T-helper 2 cell treated with Interferon-gamma antibody and Interleukin-4, amounts not matched to agents 100 ng/mL and 5 ng/mL, for 36 hours (primary cell): ENCODE measurements around the gene DGKZ. TPM values are rescaled to one million over a fixed set of nuclear protein-coding genes. Genes with fewer than 3 reads are reported as not detected.

Source experiments
- intact Hi-C: fragments of 100-400 bp; cut with micrococcal nuclease; formaldehyde crosslinking; loops from one replicate; pipeline ENCODE4 v1.15.1; 2023
- total RNA-seq: library from RNA; stranded (reverse); gene quantifications from 2 replicates; pipeline ENCODE4 v1.2.3, GENCODE V29; 2022

Gene DGKZ
- total RNA-seq, 1 donor from 2014 or later = 152 TPM

DNA sequence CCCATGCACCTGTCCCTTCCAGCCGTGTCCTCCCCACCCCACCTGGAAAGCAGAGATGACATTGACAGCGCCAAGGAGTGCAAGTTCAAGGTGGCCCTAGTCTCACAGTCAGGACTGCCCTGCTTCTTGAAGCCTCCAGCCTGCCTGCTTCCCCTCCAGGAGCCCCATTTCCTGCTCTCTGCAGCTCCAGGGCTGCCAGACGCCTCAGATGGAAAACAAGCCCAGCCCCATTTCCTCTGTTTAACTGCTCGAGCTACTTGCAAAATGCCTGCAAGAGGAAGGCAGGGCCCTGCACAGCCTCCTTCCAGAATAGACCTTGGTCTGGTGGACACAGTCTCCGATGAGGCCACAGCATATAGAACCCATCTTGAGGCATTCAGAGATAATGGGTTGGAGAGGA lies 5.0 kb upstream of the DGKZ start:
- intact Hi-C loops = no loop called here

DNA sequence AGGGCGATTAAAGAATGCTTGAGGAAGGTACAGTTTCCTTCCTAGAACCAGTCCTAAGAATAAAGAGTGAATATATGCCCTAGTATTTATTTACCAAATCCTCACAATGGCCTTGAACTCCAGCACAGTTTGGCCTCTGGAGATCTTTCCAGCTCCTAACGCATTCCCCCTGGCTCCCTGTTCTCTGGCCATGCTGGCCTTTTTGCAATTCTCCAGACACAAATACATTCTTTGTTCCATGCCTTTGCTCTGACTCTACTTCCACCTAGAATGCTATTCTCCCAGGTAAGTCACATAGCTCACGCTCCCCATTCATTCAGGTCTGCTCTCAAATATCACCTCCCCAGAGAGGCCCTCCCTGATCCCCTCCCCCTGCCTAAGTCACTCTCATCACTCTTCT lies 3.7 kb upstream of the DGKZ start:
- intact Hi-C loops = no loop called here

DNA sequence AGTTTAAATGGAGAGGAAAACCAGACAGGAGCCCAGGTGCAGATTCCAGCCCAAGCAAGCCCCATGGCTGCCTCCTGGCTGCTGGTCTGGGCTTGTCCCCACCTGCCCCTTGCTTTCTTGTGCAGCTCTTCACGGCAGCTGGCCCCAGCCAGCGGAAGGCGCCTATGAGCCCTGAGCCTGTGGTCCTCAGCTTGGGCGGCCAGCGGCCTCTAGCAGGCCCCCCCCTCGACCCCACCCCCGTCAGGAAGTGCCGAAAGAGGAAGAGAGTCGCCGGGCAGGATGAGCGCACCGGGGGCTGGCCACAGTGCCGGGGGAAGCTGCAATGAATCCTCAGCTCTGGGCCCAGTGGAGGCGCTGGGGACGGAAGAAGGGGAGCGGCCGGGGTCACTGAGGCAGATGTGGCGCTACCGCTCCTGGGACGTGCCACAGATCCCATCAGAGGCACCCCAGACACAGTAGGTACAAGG lies 2.1 kb upstream of the DGKZ start:
- intact Hi-C loops = loop anchor here (5.0 kb wide), 1 partner anchor 357 kb away; the partner anchor contains the start of genes ARHGAP1 and ZNF408

- intact Hi-C loops = loop anchor here (1.0 to 5.0 kb wide), 6 partner anchors 15 to 427 kb away; partner anchors contain the start of genes ARHGAP1 and ZNF408
These were observed 1.3 kb upstream of the DGKZ start for GRCh38 chr11:46345881-46346484.

DNA sequence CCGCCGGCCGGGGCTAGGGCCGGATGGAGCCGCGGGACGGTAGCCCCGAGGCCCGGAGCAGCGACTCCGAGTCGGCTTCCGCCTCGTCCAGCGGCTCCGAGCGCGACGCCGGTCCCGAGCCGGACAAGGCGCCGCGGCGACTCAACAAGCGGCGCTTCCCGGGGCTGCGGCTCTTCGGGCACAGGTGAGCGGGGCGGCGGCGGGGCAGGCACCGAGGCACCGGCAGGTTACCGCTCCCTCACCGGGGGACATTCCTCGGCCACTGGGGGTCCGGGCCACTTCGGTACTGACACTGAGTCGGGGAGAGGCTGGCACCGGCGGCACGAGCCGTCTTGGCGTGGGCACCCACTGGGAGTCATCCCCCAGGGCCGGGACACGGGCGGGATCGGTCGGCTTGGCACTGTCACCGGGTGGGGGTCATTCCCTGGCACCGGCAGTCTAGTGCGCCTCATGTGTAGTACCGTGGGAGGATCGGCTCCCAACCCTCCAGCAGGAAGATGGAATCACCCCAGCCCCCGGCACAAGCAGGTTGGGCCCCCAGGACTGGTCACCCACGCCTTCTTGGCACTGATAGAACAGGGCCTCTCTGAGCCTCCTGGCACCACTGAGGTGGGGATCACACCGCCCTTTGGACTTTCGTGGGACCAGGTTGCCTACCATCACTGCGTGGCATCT lies 511 bp downstream of the DGKZ start:
- intact Hi-C loops = loop anchor here (2.0 to 5.0 kb wide), 6 partner anchors 13 to 429 kb away; partner anchors contain the start of genes ARHGAP1, PHF21A and ZNF408

- intact Hi-C loops = loop anchor here (2.0 to 5.0 kb wide), 2 partner anchors 228 to 354 kb away; partner anchors contain the start of genes ARHGAP1, PHF21A and ZNF408
These were observed 1.5 kb downstream of the DGKZ start for GRCh38 chr11:46348566-46349401.

- intact Hi-C loops = no loop called here
These were observed 3.4 kb downstream of the DGKZ start for GRCh38 chr11:46350695-46351094.

DNA sequence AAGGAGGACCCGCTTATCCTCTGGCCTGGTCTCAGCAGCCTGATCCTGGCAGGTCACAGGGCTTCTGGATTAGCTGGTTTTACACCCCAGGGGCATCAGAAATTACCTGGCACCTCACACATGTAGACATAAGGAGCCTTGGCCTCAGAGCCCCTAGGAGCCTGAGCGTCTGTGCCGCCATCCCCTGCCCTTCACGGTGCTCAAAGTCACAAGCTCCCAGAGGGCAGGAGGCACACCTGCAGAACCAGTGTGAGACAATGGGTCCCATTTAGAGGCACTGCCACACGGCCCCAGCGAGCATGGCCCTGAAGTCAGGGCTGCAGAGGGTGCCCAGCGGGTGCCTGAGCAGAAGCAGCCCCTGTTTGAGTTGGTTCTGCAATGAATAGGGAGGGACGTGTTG lies 3.9 kb downstream of the DGKZ start:
- intact Hi-C loops = no loop called here

DNA sequence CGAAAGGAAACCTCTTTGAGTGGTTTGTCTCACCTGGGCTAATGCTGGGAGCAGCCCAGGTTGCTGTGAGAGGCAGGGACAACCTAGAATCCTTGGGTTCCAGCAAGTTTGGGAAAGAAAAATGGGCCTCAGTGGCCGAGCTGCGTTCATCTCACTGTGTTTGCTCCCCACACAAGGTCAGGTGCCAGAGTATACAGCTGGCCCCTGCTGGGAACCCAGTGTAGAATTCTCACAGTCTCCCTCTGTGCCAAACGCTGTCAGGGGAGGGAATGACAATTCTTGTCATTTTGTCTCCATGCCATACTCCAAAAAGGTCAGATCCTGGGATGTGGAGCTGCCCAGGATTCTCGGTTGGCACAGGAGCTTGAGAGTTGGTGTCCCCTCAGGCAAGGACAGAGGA lies 4.3 kb downstream of the DGKZ start:
- intact Hi-C loops = loop anchor here (1.0 kb wide), 2 partner anchors 10 to 16 kb away; no protein-coding TSS in a partner anchor

GRCh38 chr11:46352063-46352841 lies 5.0 kb downstream of the DGKZ start:
- intact Hi-C loops = loop anchor here (1.0 kb wide), 2 partner anchors 9 to 15 kb away; no protein-coding TSS in a partner anchor

DNA sequence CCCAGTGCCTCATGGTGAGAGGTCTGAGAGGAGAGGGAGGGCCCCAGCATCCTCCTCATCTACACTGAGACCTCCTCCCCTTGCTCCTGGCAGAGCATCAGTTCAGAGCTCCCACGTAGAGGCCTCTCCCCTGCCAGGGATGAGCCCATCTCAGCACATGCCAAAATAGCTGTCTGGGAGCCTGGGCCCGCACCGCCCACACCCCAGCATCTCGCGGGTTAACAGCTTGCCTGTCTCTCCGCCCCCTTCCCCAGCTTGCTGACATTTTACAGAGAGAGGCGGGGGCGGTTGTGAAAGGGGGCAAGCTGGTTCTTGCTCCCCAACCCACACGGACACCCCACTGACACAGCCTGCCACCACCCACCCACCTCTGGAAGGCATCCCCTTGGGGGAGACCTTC lies 6.4 kb downstream of the DGKZ start:
- intact Hi-C loops = no loop called here

GRCh38 chr11:46356924-46357482 lies 9.7 kb downstream of the DGKZ start:
- intact Hi-C loops = no loop called here

GRCh38 chr11:46357483-46357936 lies 10.2 kb downstream of the DGKZ start:
- intact Hi-C loops = no loop called here

- intact Hi-C loops = loop anchor here (2.0 kb wide), 1 partner anchor 13 kb away; the partner anchor contains the start of gene DGKZ
These were observed 12.7 kb downstream of the DGKZ start for GRCh38 chr11:46359953-46360352.

DNA sequence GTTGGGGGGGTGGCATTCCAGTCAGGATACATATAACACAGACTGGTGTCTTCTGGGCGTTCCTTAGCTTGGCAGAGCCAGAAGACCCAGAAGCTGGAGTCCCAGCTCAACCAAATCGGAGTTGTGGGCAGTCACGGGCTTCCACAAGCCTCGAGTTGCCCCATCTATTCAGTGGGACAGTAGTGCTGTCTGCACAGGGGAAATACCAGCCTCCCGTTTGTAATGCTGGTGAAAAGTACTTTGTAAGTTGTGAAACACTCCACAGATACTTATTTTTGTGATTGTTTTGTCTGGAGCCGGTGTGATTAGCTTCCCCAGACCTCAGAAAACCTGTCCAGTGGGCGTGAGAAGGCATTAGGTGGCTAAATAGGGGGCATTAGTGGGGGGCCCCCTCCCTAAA lies 13.6 kb downstream of the DGKZ start:
- intact Hi-C loops = loop anchor here (1.0 to 2.0 kb wide), 2 partner anchors 9 to 14 kb away; partner anchors contain the start of gene DGKZ

DNA sequence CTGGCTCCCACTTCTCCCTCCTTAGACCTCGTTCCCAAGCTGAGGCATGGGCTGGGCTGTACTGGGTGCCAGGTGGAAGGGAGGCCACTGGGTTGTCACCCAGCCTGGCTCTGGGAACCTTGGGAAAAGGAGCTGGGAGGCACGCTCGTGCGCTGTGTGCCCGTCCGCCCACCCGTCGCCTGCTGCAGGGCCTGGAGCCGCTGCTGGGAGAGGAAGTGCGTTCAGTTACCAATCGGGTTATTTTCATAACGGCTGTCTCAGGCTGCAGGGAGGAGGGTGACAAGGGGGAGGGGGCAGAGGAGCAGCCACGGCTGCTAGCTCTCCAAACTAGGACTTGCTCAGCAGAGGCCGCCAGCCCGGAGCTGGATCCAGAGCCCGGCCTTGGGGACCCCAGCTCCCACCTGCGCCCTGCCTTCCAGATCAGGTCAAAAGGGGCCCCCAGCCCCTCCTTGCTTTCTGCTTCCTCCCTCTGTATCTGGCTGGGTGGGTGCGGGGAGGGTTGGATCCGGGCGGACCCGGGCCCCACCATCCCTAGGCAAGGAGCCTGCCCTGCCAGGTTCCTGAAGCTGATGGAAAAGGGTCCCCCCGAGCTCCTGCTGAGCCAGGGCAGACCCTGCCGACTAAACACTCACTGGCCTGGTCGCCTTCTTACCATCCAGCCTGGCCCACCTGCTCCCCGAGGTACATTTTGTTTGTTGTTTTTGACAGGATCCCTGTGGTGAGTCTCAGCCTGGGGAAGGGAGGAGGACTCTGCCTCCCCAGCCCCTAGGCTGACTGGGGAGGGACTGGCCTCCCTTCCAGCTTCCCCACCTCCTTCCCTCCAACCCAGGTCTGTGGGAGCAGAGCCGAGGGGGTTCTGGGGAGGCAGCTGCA lies 14.3 kb downstream of the DGKZ start:
- intact Hi-C loops = loop anchor here (1.0 to 2.0 kb wide), 2 partner anchors 9 to 15 kb away; partner anchors contain the start of gene DGKZ

DNA sequence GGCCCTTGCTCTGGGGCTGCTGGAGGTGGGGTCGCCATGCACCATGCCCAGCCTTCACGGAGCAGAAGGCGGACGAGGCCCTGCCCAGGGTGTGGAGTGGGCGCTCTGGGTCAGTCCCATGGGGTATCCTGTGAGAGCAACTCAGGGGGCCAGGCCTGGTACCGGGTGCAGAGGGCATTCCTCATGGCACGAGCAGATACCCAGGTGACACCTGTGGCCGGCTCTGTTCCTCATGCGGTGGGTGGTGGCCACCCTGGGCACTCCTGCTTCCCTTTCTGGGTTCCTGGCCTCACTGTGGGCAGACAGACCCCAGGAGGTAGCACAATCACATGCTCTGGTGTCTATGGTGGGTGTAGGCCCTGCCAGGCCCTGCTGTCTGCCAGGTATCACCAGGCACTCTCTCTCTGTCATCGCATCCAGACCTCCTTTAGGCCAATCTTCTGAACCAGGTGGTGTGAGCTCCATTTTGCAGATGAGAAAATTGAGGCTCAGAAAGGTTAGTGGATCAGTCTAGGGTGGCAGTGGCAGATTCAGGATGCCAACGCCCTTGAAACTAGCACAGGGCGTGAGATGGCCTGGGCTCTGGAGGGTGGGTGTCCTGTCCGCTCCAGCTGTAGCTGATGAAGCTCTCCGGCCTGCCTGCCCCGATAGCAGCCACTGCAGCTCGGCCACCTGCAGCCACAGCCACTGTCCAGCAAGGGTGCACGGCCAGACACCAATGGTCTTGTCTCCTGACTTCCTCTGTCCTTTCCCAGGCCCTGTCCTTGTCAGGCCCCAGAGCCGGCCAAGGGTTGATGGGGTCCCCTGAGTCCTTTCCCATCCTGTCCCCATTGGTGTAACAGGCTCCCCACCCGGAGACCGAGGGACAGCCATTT lies 15.1 kb downstream of the DGKZ start:
- intact Hi-C loops = no loop called here

GRCh38 chr11:46363031-46363407 lies 15.8 kb downstream of the DGKZ start:
- intact Hi-C loops = no loop called here
